Gastroesophageal sphincter (tissue), 4 donors: ENCODE results near the gene TNS1. TPM values are rescaled to one million over a fixed set of nuclear protein-coding genes. Genes with fewer than 3 reads are reported as not detected.

Experiments used
- ATAC-seq: fragments of 150-250 bp; one replicate; pipeline ENCODE4 v1.9.1; 2016; ENCODE audit warnings: mild to moderate bottlenecking, moderate library complexity
- H3K27ac ChIP-seq, 4 donors: fragments of 200-600 bp; sonication (generic) in 3 of 4; 1 replicate in 3 of 4; 2 replicates in 1 of 4; pipeline ENCODE4 v1.5.1; 2016 to 2019
- H3K27me3 ChIP-seq: fragments of 200-600 bp; sonication (generic); one replicate; pipeline ENCODE4 v1.5.1; 2019
- H3K36me3 ChIP-seq, 2 donors: fragments of 200-600 bp; sonication (generic); one replicate each; pipeline ENCODE4 v1.5.1; 2019; ENCODE audit warnings: control low read depth in 1 of 2
- H3K4me1 ChIP-seq, 3 donors: fragments of 200-600 bp; sonication (generic); 1 replicate in 2 of 3; 2 replicates in 1 of 3; pipeline ENCODE4 v1.5.1; 2016 to 2019; ENCODE audit warnings: control low read depth in 2 of 3
- H3K4me3 ChIP-seq, 2 donors: fragments of 200-600 bp; sonication (generic); one replicate each; pipeline ENCODE4 v1.5.1; 2019; ENCODE audit warnings: mild to moderate bottlenecking in 1 of 2, moderate library complexity in 1 of 2
- H3K9me3 ChIP-seq, 3 donors: fragments of 200-600 bp; sonication (generic); one replicate each; pipeline ENCODE4 v1.5.1; 2017 to 2019; ENCODE audit warnings: control low read depth in 2 of 3
- EP300 ChIP-seq: sonication (generic); formaldehyde crosslinking; IDR thresholded peaks from one replicate; pipeline ENCODE4 v1.6.1; 2017; ENCODE audit warnings: antibody characterized with exemption, mild to moderate bottlenecking
- POLR2A ChIP-seq, 2 donors: fragments of 450-650 bp; IDR thresholded peaks; one replicate each; pipeline ENCODE4 v1.6.1; 2017; ENCODE audit warnings: antibody characterized with exemption in 2 of 2, mild to moderate bottlenecking in 2 of 2, moderate library complexity in 1 of 2
- POLR2AphosphoS5 ChIP-seq: sonication (generic); formaldehyde crosslinking; IDR thresholded peaks from one replicate; pipeline ENCODE4 v1.6.1; 2017; ENCODE audit warnings: antibody characterized with exemption
- WGBS, 2 donors: methylation state at CpG; one replicate each; pipeline ENCODE4 v1.1.5; 2018; ENCODE audit warnings: low coverage in 1 of 2; 5-methylcytosine and 5-hydroxymethylcytosine counted together
- total RNA-seq, 4 donors: library from RNA; depleted of rRNA; stranded (reverse); fragments of >200 nt; gene quantifications; one replicate each; pipeline ENCODE4 v1.1.0, GENCODE V29; 2016
- TF ChIP-seq, protein P1 (sequence below), 4 experiments: fragments of 200-600 bp in 2 of 4; fragments of 450-650 bp in 2 of 4; sonication (generic) in 1 of 4; IDR thresholded peaks; one replicate each; pipeline ENCODE4 v1.5.1; 2017 to 2019; ENCODE audit warnings: antibody characterized with exemption in 4 of 4, mild to moderate bottlenecking in 2 of 4, moderate library complexity in 2 of 4

Gene TNS1
- total RNA-seq, 4 donors from 2014 or later, result 825 to 2,193 (median 1,462) TPM

DNA sequence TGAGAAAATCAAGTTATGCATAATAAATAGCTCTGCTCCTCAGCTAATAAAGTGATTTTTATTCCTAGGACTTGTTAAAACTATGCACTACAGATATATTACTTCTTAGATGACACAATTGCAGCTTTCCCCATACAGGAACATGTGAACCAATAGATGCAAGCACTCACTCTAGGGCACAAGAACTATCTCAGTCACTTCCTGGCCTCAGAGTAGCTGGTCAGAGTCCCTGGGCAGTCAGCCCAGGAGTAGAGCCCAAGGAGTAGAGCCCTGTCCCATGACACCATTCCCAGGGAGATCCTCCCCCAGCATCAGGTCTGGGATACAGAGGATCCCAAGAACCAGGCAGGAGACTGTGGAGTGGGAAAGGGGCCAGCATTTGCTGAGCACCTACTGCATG lies 2.7 kb downstream of the TNS1 start:
- Histone ChIP-seq H3K27me3 (no peaks in the 10 kb centered on the region), H3K9me3 (no peaks in the 10 kb centered on the region), H3K4me1 (peaks cover 0 to 65% (median 18%) of the 10 kb centered on the region in 3 donors), H3K4me3 (peak overlapping the region in 1 of 2 donors; percentile 8), H3K36me3 (no peaks in the 10 kb centered on the region), H3K27ac (peak overlapping the region in 3 of 4 donors; percentile 57 to 84 (median 63))
- ATAC-seq, result peak; percentile 43
- TF ChIP-seq POLR2AphosphoS5 (no peak), POLR2A (IDR thresholded peaks at IDR 0.05) (no peak), EP300 (no peak)
- TF ChIP-seq, protein P1, sequence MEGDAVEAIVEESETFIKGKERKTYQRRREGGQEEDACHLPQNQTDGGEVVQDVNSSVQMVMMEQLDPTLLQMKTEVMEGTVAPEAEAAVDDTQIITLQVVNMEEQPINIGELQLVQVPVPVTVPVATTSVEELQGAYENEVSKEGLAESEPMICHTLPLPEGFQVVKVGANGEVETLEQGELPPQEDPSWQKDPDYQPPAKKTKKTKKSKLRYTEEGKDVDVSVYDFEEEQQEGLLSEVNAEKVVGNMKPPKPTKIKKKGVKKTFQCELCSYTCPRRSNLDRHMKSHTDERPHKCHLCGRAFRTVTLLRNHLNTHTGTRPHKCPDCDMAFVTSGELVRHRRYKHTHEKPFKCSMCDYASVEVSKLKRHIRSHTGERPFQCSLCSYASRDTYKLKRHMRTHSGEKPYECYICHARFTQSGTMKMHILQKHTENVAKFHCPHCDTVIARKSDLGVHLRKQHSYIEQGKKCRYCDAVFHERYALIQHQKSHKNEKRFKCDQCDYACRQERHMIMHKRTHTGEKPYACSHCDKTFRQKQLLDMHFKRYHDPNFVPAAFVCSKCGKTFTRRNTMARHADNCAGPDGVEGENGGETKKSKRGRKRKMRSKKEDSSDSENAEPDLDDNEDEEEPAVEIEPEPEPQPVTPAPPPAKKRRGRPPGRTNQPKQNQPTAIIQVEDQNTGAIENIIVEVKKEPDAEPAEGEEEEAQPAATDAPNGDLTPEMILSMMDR (IDR thresholded peaks at IDR 0.05), result no peak

DNA sequence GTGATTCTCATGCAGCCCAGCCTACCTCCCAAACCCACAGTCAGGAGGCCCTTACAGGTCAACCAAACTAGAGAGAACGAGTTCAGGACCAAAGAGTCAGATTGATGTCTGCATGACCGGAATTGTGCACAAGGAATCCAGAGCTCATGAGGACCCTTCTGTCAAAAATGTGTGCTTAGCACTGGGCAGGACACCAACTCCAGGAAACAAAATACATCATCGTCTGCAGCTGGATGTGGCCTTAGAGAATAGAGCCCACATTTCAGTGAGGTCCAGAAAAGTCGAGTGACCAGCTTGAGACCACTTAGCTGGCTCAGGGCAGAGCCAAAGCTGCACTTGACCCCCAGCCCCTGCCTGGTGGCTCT lies 3.2 kb downstream of the TNS1 start:
- peaks cover 0 to 66% (median 18%) of the 10 kb centered on the region in 3 donors for H3K4me1 ChIP-seq
- peak overlapping the region in 2 of 4 donors; percentile 7 to 51 for H3K27ac ChIP-seq
- TF ChIP-seq, protein P1 (IDR thresholded peaks at IDR 0.05), result no peak
- TF ChIP-seq POLR2AphosphoS5 (no peak), POLR2A (IDR thresholded peaks at IDR 0.05) (no peak), EP300 (no peak)
- WGBS, 2 donors, result 56 to 61% methylated on average over 3 to 4 of the region's 4 CpGs
- H3K27me3 ChIP-seq, result no peaks in the 10 kb centered on the region
- H3K9me3 ChIP-seq, result no peaks in the 10 kb centered on the region
- H3K36me3 ChIP-seq, result no peaks in the 10 kb centered on the region
- peak overlapping the region in 1 of 2 donors; percentile 7 for H3K4me3 ChIP-seq
- no peak for ATAC-seq

DNA sequence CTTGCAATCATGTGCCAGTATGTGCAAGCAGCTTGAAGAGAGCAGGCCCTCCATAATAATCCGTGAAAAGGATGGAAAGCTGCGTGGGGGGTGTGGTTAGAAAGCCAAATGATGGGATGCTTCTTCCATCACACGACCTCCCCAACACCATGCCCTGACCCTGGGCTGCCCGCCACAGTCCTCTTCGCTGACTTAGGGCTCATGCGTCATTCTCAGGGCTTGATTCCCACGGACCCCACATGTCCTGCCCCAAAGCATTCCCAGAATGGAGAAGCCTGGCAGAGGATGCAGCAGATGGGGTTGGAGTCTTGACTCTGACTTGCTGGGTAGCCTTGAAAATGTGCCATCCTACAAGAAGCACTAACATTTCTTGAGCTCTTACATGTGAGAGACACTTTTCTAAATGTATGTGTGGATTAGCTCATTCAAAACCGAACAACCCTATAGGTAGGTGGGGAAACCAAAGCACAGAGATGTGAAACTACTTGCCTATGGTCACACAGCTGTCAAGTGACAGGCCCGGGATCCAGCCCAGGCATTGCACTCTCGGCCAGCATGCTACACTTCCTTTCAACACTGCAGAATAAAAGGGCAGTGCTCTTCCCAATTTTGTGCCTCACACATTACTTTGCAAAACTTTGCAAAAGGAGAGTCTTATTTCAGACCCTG lies 3.7 kb downstream of the TNS1 start:
- peaks cover 0 to 66% (median 22%) of the 10 kb centered on the region in 3 donors for H3K4me1 ChIP-seq
- H3K4me3 ChIP-seq, result no peak overlapping the region
- no peaks in the 10 kb centered on the region for H3K9me3 ChIP-seq
- no peak for ATAC-seq
- TF ChIP-seq POLR2A (IDR thresholded peaks at IDR 0.05) (no peak), EP300 (no peak), POLR2AphosphoS5 (no peak)
- TF ChIP-seq, protein P1 (IDR thresholded peaks at IDR 0.05), result no peak
- peak overlapping the region in 1 of 4 donors; percentile 45 for H3K27ac ChIP-seq
- no peaks in the 10 kb centered on the region for H3K36me3 ChIP-seq
- 68 to 90% methylated on average over 3 of the region's 10 CpGs for WGBS, 2 donors
- H3K27me3 ChIP-seq, result no peaks in the 10 kb centered on the region

DNA sequence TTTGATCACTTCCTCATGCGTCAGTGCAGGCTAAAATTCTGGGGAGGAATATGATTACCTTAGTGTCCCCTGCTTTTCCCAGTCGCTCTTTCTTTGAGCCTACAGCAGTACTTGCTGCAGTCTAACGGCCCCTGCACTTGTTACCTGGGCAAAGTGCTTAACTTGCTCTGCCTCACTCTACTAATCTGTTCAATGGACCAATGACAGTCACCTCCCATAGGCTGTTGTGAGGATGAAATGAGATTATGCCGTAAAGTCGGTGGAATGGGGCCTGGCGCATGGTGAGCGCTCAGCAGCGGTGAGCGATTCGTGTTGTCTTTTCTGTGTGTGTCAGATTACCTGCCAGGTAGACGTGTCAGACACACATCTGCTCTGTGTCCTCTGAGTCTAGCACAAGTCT lies 5.3 kb downstream of the TNS1 start:
- no peak overlapping the region for H3K4me3 ChIP-seq
- no peaks in the 10 kb centered on the region for H3K27me3 ChIP-seq
- no peak for ATAC-seq
- H3K27ac ChIP-seq, result peak overlapping the region in 2 of 4 donors; percentile 55 to 72
- 90 to 96% methylated on average over 9 to 10 of the region's 11 CpGs for WGBS, 2 donors
- H3K9me3 ChIP-seq, result no peaks in the 10 kb centered on the region
- TF ChIP-seq, protein P1 (IDR thresholded peaks at IDR 0.05), result no peak
- no peaks in the 10 kb centered on the region for H3K36me3 ChIP-seq
- H3K4me1 ChIP-seq, result peaks cover 0 to 65% (median 24%) of the 10 kb centered on the region in 3 donors

DNA sequence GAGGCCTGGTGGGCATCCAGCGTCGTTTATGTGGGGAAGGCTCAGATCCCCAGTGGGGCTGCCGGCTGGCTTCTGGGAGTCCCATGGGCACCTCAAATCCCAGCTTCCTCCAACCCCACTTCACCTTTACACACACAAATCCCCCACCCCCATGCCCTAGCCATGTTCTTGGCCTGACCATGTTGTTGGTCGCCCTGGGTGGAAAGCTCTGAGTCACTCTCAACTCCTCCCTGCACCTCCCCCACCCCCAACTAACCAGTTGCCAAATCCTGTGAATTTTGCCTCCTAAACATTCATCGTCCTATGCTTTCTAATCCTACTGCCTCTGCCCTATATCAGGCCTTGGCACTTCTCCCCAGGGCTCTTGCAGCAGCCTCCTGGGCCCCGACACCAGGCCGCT lies 6.4 kb downstream of the TNS1 start:
- Histone ChIP-seq H3K4me1 (peaks cover 0 to 65% (median 24%) of the 10 kb centered on the region in 3 donors), H3K36me3 (no peaks in the 10 kb centered on the region), H3K9me3 (no peaks in the 10 kb centered on the region), H3K27ac (peak overlapping the region in 3 of 4 donors; percentile 55 to 72 (median 71)), H3K27me3 (no peaks in the 10 kb centered on the region), H3K4me3 (no peak overlapping the region)
- 61 to 72% methylated on average over 3 to 7 of the region's 7 CpGs for WGBS, 2 donors
- peak; percentile 63 for ATAC-seq
- TF ChIP-seq POLR2AphosphoS5 (no peak), POLR2A (IDR thresholded peaks at IDR 0.05) (no peak), EP300 (no peak)
- TF ChIP-seq, protein P1 (IDR thresholded peaks at IDR 0.05), result no peak
